HepG2 (cell line): ENCODE measurements around the gene CPT1B. TPM values are rescaled to one million over a fixed set of nuclear protein-coding genes. Genes with fewer than 3 reads are reported as not detected.
A peak's percentile ranks its signal among the peaks of the same experiment; 100 is the strongest.

ENCODE experiments used
- AKAP8 ChIP-seq: sonication (generic); formaldehyde crosslinking; IDR thresholded peaks from 2 replicates; pipeline ENCODE4 v1.5.1; 2020; ENCODE audit warnings: mild to moderate bottlenecking, missing genetic modification reagents
- CEBPB ChIP-seq: IDR thresholded peaks from 2 replicates; pipeline ENCODE4 v1.6.1; 2011; ENCODE audit warnings: low read depth, low read length, improper control_type of control experiment, borderline replicate concordance
- CENPBD1 ChIP-seq: sonication (generic); formaldehyde crosslinking; IDR thresholded peaks from 2 replicates; pipeline ENCODE4 v1.8.0; 2022; ENCODE audit warnings: missing genetic modification reagents, low read depth, mild to moderate bottlenecking, borderline replicate concordance
- ELF1 ChIP-seq: sonication (generic); formaldehyde crosslinking; IDR thresholded peaks from 2 replicates; pipeline ENCODE4 v1.4.0; 2020; ENCODE audit warnings: missing genetic modification reagents
- ETV5 ChIP-seq: IDR thresholded peaks from 2 replicates; pipeline ENCODE4 v1.6.1; 2018; ENCODE audit warnings: missing biosample characterization, missing genetic modification reagents, inconsistent platforms, borderline replicate concordance
- FOXA3 ChIP-seq: IDR thresholded peaks from 2 replicates; pipeline ENCODE4 v1.6.1; 2016; ENCODE audit warnings: missing genetic modification reagents, missing compliant biosample characterization
- ISX ChIP-seq: sonication (generic); formaldehyde crosslinking; conservative IDR thresholded peaks from 2 replicates; pipeline ENCODE4 v1.5.0; 2020; ENCODE audit warnings: missing genetic modification reagents
- MXD4 ChIP-seq: IDR thresholded peaks from 2 replicates; pipeline ENCODE4 v1.6.1; 2016; ENCODE audit warnings: mild to moderate bottlenecking, missing biosample characterization, missing genetic modification reagents
- POLR2G ChIP-seq: fragments of 200-400 bp; formaldehyde crosslinking; IDR thresholded peaks from 2 replicates; pipeline ENCODE4 v1.6.1; 2018; ENCODE audit warnings: mild to moderate bottlenecking, low read depth, low read length, moderate library complexity
- SMARCC2 ChIP-seq: fragments of 450-650 bp; IDR thresholded peaks from 2 replicates; pipeline ENCODE4 v1.6.1; 2017; ENCODE audit warnings: antibody characterized with exemption, mild to moderate bottlenecking
- SNAPC4 ChIP-seq: sonication (generic); formaldehyde crosslinking; IDR thresholded peaks from 2 replicates; pipeline ENCODE4 v1.4.0; 2020; ENCODE audit warnings: mild to moderate bottlenecking, missing genetic modification reagents
- SPEN ChIP-seq: sonication (generic); formaldehyde crosslinking; IDR thresholded peaks from 2 replicates; pipeline ENCODE4 v1.5.1; 2020; ENCODE audit warnings: low read depth, mild to moderate bottlenecking, missing genetic modification reagents
- TEAD2 ChIP-seq: sonication (generic); formaldehyde crosslinking; IDR thresholded peaks from 2 replicates; pipeline ENCODE4 v1.9.0; 2021; ENCODE audit warnings: missing genetic modification reagents
- TERF1 ChIP-seq: sonication (generic); formaldehyde crosslinking; IDR thresholded peaks from 2 replicates; pipeline ENCODE4 v1.8.0; 2022; ENCODE audit warnings: mild to moderate bottlenecking, missing genetic modification reagents, moderate library complexity
- ZFYVE20 ChIP-seq: sonication (generic); formaldehyde crosslinking; IDR thresholded peaks from 2 replicates; pipeline ENCODE4 v1.8.0; 2023; ENCODE audit warnings: low read depth, mild to moderate bottlenecking, moderate library complexity, missing genetic modification reagents, borderline replicate concordance
- ZNF264 ChIP-seq: sonication (generic); formaldehyde crosslinking; IDR thresholded peaks from 2 replicates; pipeline ENCODE4 v1.4.0; 2020; ENCODE audit warnings: missing genetic modification reagents
- ZNF343 ChIP-seq: sonication (generic); formaldehyde crosslinking; IDR thresholded peaks from 2 replicates; pipeline ENCODE4 v1.4.0; 2020; ENCODE audit warnings: mild to moderate bottlenecking, missing genetic modification reagents
- ZNF362 ChIP-seq: sonication (generic); formaldehyde crosslinking; IDR thresholded peaks from 2 replicates; pipeline ENCODE4 v1.4.0; 2020; ENCODE audit warnings: missing genetic modification reagents, mild to moderate bottlenecking, borderline replicate concordance
- ZNF501 ChIP-seq: sonication (generic); formaldehyde crosslinking; IDR thresholded peaks from 2 replicates; pipeline ENCODE4 v1.5.1; 2020; ENCODE audit warnings: mild to moderate bottlenecking, moderate library complexity, missing genetic modification reagents
- ZNF782 ChIP-seq: sonication (generic); formaldehyde crosslinking; IDR thresholded peaks from 2 replicates; pipeline ENCODE4 v1.4.0; 2020; ENCODE audit warnings: missing genetic modification reagents, mild to moderate bottlenecking, borderline replicate concordance
- ZNF879 ChIP-seq: sonication (generic); formaldehyde crosslinking; IDR thresholded peaks from 2 replicates; pipeline ENCODE4 v1.8.1; 2023; ENCODE audit warnings: missing genetic modification reagents
- polyA plus RNA-seq, 8 experiments: library from polyadenylated mRNA; depleted of rRNA in 3 of 8; stranded (reverse) in 7 of 8; unstranded in 1 of 8; fragments of >200 nt; fragmentation: Illumina TruSeq in 4 of 8; extraction: Trizol in 4 of 8; gene quantifications; 2 replicates each; pipeline versions ENCODE4 v1.2.1 to v1.2.3, GENCODE V29; 2011 to 2016; ENCODE audit warnings: low read depth in 4 of 8, missing spikeins in 1 of 8, mixed read lengths in 1 of 8; ENCODE audit not compliant: insufficient read depth in 1 of 8
- total RNA-seq, 5 experiments: library from RNA; depleted of rRNA; stranded (reverse); fragments of >200 nt; fragmentation: Illumina TruSeq; extraction: Trizol; gene quantifications; 2 replicates each; pipeline ENCODE4 v1.2.3, GENCODE V29; 2016; ENCODE audit warnings: low read depth in 1 of 5

CPT1B gene
- total and polyA plus RNA-seq, 2 of the 13 experiments (the other 11 are each of a cell fraction or from before 2014, with no cell fraction given): 9.2 to 19.5 TPM

GRCh38 chr22:50526834-50527801, 51.1 kb downstream of the CPT1B start (continued):
- no peak for TF ChIP-seq ZNF879
- no peak for TF ChIP-seq TERF1
- 0 out of 2 replicates have a peak, but pooled peaks have one; percentile 12 for TF ChIP-seq ZNF362 (CRISPR knock-in tag)
- peak; percentile 97 for TF ChIP-seq AKAP8 (CRISPR knock-in tag)
- TF ChIP-seq CEBPB: no peak
- no peak for TF ChIP-seq ZNF264 (CRISPR knock-in tag)
- TF ChIP-seq CENPBD1 (CRISPR knock-in tag): no peak
- TF ChIP-seq SPEN (CRISPR knock-in tag): peak; percentile 70; the same call in 1 of the 2 replicates
- peak; percentile 64; the same call in 1 of the 2 replicates for TF ChIP-seq SNAPC4 (CRISPR knock-in tag)
- TF ChIP-seq ZNF782 (CRISPR knock-in tag): no peak
- peak; percentile 79 for TF ChIP-seq POLR2G
- TF ChIP-seq ZNF343 (CRISPR knock-in tag): 0 out of 2 replicates have a peak, but pooled peaks have one; percentile 10
- 0 out of 2 replicates have a peak, but pooled peaks have one; percentile 90 for TF ChIP-seq ZNF501
- no peak for TF ChIP-seq SMARCC2
- no peak for TF ChIP-seq ISX (CRISPR knock-in tag)
- no peak; the same call in 1 of the 2 replicates for TF ChIP-seq MXD4
- TF ChIP-seq ELF1: 0 out of 2 replicates have a peak, but pooled peaks have one; percentile 54
- peak; percentile 40; the same call in 1 of the 2 replicates for TF ChIP-seq FOXA3 (CRISPR knock-in tag)
- 0 out of 2 replicates have a peak, but pooled peaks have one; percentile 31 for TF ChIP-seq ETV5 (CRISPR knock-in tag)
- no peak for TF ChIP-seq TEAD2
- no peak for TF ChIP-seq ZFYVE20 (CRISPR knock-in tag)
